ENCODE data around the gene CDHR3. TPM values are rescaled to one million over a fixed set of nuclear protein-coding genes. Genes with fewer than 3 reads are reported as not detected.
"Not testable (repeated sequence)": the region's sequence is repeated elsewhere in the genome, so short reads cannot be mapped to it uniquely, and the experiment has no call there.

Gene CDHR3
- total RNA-seq, 2 experiments from 2014 or later = 0.42 to 2.8 TPM

- H3K9me2 ChIP-seq (ENCODE audit: insufficient read depth, low read length) = no peaks in the 10 kb centered on the region
- H3K4me3 ChIP-seq (ENCODE audit: low read depth, low read length, poor library complexity, severe bottlenecking) = no peak overlapping the region
- no peak for TF ChIP-seq EZH2phosphoT487 (IDR thresholded peaks at IDR 0.05; ENCODE audit: borderline replicate concordance, low read depth, low read length)
- TF ChIP-seq, protein P1, sequence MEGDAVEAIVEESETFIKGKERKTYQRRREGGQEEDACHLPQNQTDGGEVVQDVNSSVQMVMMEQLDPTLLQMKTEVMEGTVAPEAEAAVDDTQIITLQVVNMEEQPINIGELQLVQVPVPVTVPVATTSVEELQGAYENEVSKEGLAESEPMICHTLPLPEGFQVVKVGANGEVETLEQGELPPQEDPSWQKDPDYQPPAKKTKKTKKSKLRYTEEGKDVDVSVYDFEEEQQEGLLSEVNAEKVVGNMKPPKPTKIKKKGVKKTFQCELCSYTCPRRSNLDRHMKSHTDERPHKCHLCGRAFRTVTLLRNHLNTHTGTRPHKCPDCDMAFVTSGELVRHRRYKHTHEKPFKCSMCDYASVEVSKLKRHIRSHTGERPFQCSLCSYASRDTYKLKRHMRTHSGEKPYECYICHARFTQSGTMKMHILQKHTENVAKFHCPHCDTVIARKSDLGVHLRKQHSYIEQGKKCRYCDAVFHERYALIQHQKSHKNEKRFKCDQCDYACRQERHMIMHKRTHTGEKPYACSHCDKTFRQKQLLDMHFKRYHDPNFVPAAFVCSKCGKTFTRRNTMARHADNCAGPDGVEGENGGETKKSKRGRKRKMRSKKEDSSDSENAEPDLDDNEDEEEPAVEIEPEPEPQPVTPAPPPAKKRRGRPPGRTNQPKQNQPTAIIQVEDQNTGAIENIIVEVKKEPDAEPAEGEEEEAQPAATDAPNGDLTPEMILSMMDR (conservative IDR thresholded peaks at IDR 0.05; ENCODE audit: low read length) = no peak
- H3K4me1 ChIP-seq (ENCODE audit: insufficient read depth, low read length, poor library complexity, severe bottlenecking) = peaks cover 18% of the 10 kb centered on the region
- intact Hi-C loops (cut with micrococcal nuclease; ENCODE audit: unreplicated experiment) = loop anchor here (5.0 kb wide), 1 partner anchor 160 kb away; no protein-coding TSS in a partner anchor
- BruUV-seq (replicated peaks) = no TSS peak
- no peak overlapping the region for H3K4me2 ChIP-seq (ENCODE audit: low read length)
- H4K20me1 ChIP-seq (ENCODE audit: insufficient read depth, low read length) = no peaks in the 10 kb centered on the region
- no peak overlapping the region for H3K27ac ChIP-seq (ENCODE audit: low read depth, low read length, poor library complexity, severe bottlenecking)
- ChIA-PET CTCF (ENCODE audit: unreplicated experiment) (no interaction called here), POLR2A (interaction anchor here (0.6 kb wide), 1 partner anchor 160 kb away, joined by 3 read pairs; no protein-coding TSS in a partner anchor)
- H3K9me3 ChIP-seq (ENCODE audit: low read length) = no peaks in the 10 kb centered on the region
- H2AFZ ChIP-seq (ENCODE audit: low read length) = no peak overlapping the region
- H3K36me3 ChIP-seq (ENCODE audit: insufficient read depth, low read length) = no peaks in the 10 kb centered on the region
- no peaks in the 10 kb centered on the region for H3K79me2 ChIP-seq (ENCODE audit: insufficient read depth, low read depth, low read length)
- DNase-seq (ENCODE audit: low spot score) = no peak
Measured at GRCh38 chr7:106006906-106007305, 43.8 kb downstream of the CDHR3 start.

GRCh38 chr7:106007796-106008195, 44.7 kb downstream of the CDHR3 start:
- CTCF ChIA-PET (ENCODE audit: unreplicated experiment); H3K79me2 ChIP-seq (ENCODE audit: insufficient read depth, low read depth, low read length); H3K9me3 ChIP-seq (ENCODE audit: low read length); H3K9me2 ChIP-seq (ENCODE audit: insufficient read depth, low read length); H3K4me3 ChIP-seq (ENCODE audit: low read depth, low read length, poor library complexity, severe bottlenecking); H3K27ac ChIP-seq (ENCODE audit: low read depth, low read length, poor library complexity, severe bottlenecking); H3K36me3 ChIP-seq (ENCODE audit: insufficient read depth, low read length); H2AFZ ChIP-seq (ENCODE audit: low read length); BruUV-seq (replicated peaks); H4K20me1 ChIP-seq (ENCODE audit: insufficient read depth, low read length); H3K4me2 ChIP-seq (ENCODE audit: low read length); DNase-seq (ENCODE audit: low spot score): not testable (repeated sequence)
- peaks cover 18% of the 10 kb centered on the region for H3K4me1 ChIP-seq (ENCODE audit: insufficient read depth, low read length, poor library complexity, severe bottlenecking)
- POLR2A ChIA-PET = interaction anchor here (1.1 kb wide), 1 partner anchor 16 kb away, joined by 4 read pairs; no protein-coding TSS in a partner anchor
- intact Hi-C loops (cut with micrococcal nuclease; ENCODE audit: unreplicated experiment) = loop anchor here (5.0 kb wide), 1 partner anchor 160 kb away; no protein-coding TSS in a partner anchor

- Histone ChIP-seq H3K36me3 (ENCODE audit: insufficient read depth, low read length) (no peaks in the 10 kb centered on the region), H3K9me3 (ENCODE audit: low read length) (no peaks in the 10 kb centered on the region), H3K4me2 (ENCODE audit: low read length) (no peak overlapping the region), H3K4me1 (ENCODE audit: insufficient read depth, low read length, poor library complexity, severe bottlenecking) (peaks cover 20% of the 10 kb centered on the region), H3K27ac (ENCODE audit: low read depth, low read length, poor library complexity, severe bottlenecking) (no peak overlapping the region), H3K9me2 (ENCODE audit: insufficient read depth, low read length) (no peaks in the 10 kb centered on the region), H3K79me2 (ENCODE audit: insufficient read depth, low read depth, low read length) (no peaks in the 10 kb centered on the region), H3K4me3 (ENCODE audit: low read depth, low read length, poor library complexity, severe bottlenecking) (no peak overlapping the region), H2AFZ (ENCODE audit: low read length) (peak overlapping the region; percentile 29; the same call in 1 of the 2 replicates), H4K20me1 (ENCODE audit: insufficient read depth, low read length) (no peaks in the 10 kb centered on the region)
- ChIA-PET CTCF (ENCODE audit: unreplicated experiment) (interaction anchor here (1.0 kb wide), 1 partner anchor 16 kb away, joined by 4 read pairs; no protein-coding TSS in a partner anchor), POLR2A (no interaction called here)
- peak; percentile 47 for DNase-seq (ENCODE audit: low spot score)
- intact Hi-C loops (cut with micrococcal nuclease; ENCODE audit: unreplicated experiment) = loop anchor here (5.0 kb wide), 1 partner anchor 158 kb away; no protein-coding TSS in a partner anchor
- BruUV-seq (replicated peaks) = no TSS peak
- TF ChIP-seq EZH2phosphoT487 (IDR thresholded peaks at IDR 0.05; ENCODE audit: borderline replicate concordance, low read depth, low read length) = no peak
- TF ChIP-seq, protein P1 (conservative IDR thresholded peaks at IDR 0.05; ENCODE audit: low read length) = peak; percentile 86
Measured at GRCh38 chr7:106009503-106010226, 46.6 kb downstream of the CDHR3 start.

Data from OCI-LY7 (cell line).